22Rv1 (cell line): ENCODE data around the gene RGS3.

ENCODE experiments used
- CTCF ChIP-seq: fragments of 450-650 bp; IDR thresholded peaks from 2 replicates; pipeline ENCODE4 v1.5.1; 2017; ENCODE audit warnings: mild to moderate bottlenecking
- ZFX ChIP-seq: fragments of 450-650 bp; IDR thresholded peaks from 2 replicates; pipeline ENCODE4 v1.6.1; 2017; ENCODE audit warnings: antibody characterized with exemption, borderline replicate concordance

- no peak for TF ChIP-seq CTCF
- no peak for TF ChIP-seq ZFX
These were observed 68.6 kb downstream of the RGS3 start for GRCh38 chr9:113531919-113532808.
